HUDEP-2 (cell line): Measurements from ENCODE around the gene ITFG2.

Source experiments
- DNase-seq, 76 experiments: peaks; one replicate each; lab custom pipeline; 2025; ENCODE audit not compliant: unreplicated experiment in 76 of 76; lab: John Stamatoyannopoulos, UW

Gene ITFG2

DNA sequence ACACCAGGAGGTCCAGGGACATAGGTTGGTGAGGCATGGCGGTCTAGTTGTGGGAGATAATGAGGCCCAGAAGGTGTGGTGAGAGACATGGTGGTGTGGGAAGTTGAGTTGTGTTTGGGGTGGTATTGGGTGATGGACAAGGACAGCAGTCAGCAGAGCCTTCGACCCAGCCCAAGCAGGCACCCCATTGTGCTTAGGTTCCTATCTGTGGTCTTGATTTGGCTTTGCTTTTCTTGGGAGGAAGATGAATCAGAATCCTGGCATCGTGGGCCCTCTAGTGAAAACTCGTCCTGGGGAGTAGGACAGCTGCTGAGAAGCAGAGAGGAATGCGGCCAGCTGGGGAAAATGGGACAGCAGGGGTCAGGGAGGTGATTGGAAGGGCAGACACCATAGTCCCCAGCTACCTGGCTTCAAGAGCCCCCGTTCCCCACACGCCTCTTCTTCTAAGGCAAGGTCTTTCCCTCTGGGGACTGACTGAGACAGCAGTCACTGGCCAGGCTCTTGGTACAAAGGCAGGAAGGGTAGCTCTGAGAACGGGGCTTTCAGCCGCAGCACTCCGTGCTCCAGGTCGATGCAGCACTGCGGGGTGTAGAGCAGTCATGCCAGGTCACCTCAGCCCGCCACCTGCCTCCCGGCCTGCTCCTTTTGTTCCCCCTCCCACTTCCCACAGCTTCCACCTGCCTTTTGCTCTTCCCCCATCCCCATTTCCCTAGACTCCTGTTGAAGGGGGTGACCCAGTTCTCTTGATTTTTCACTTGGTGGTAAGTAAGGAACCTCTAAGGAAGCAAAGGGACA, 14.4 kb downstream of the ITFG2 start:
- DNase-seq, result no peak

DNA sequence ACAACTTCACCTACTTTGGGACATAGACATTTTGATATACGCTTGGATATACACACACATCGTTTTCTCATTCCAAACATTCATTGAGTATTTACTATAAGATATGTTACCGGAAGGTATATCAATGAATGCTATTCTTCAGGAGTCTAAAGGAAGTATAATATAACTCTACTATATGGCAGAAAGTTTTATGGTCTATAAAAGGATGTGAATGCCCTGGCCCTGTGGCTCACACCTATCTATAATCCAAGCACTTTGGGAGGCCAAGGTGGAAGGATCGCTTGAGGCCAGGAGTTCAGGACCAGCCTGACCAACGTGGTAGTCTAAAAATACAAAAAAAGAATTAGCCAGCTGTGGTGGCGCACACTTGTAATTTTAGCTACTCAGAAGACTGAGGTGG, 16.8 kb downstream of the ITFG2 start:
- no peak for DNase-seq

DNA sequence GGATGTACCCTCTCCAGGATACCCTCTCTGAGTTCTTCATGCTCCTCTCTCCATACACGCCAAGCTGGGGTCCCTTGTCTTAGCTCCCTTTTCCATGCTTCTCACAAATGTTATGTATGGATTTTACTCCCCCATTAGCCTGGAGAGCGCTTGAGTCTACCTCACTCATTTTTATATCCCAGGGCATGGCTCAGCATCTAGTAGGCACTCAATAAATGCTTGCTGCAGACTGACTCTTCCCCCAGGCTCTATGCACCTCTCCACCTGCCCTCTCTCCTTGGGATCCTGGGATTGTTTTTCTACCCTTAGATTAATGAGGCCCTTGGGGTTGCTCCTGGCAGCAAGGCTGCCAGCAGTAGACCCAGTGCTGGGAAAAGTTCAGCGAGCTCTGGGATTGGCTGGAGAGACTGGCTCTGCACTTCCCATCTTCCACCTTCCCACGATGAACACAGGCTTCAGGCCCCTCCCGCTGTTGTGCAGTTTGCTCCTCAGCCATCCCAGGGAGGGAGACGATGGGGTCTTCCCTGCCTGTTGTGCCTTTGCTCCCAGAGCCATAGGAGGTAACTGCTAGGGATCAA, 20.2 kb downstream of the ITFG2 start:
- DNase-seq, result no peak

DNA sequence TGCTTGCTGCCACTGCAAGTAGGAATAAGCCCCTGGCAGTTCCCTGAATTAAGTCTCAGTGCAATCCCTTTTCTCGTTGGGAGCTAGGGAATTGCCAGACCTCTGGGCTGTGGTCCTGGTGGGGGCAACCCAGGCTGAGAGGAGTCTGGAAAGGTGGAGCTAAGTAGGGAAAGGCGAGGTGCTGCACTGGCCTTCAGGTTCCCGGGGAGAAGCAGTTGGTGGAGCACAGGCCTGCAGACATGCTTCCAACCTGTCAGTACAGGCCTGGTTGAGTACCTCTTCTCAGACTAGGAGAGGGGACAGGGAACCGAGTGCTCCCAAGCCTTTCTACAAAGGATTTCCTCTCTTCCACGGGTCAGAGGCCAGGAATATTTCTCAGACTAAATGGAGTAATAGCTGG, 20.9 kb downstream of the ITFG2 start:
- no peak for DNase-seq

DNA sequence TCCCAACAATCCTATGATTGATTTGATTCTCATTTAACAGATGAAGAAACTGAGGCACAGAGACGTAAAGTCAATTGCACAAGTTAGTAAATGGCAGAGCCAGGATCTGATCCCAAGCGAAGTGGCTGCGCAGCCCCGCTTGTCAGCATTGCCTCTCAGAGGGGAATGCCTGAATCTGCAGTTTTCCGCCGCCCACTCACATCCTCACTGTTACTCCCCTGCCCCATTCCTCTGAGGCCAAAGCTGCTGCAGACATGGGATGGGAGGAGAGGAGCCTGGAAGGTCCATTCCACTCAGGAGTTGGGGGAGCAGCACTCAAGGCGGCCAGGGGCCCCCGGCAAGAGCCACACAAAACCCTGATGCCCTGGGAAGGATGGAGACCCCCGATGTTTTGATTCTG, 21.3 kb downstream of the ITFG2 start:
- no peak for DNase-seq

DNA sequence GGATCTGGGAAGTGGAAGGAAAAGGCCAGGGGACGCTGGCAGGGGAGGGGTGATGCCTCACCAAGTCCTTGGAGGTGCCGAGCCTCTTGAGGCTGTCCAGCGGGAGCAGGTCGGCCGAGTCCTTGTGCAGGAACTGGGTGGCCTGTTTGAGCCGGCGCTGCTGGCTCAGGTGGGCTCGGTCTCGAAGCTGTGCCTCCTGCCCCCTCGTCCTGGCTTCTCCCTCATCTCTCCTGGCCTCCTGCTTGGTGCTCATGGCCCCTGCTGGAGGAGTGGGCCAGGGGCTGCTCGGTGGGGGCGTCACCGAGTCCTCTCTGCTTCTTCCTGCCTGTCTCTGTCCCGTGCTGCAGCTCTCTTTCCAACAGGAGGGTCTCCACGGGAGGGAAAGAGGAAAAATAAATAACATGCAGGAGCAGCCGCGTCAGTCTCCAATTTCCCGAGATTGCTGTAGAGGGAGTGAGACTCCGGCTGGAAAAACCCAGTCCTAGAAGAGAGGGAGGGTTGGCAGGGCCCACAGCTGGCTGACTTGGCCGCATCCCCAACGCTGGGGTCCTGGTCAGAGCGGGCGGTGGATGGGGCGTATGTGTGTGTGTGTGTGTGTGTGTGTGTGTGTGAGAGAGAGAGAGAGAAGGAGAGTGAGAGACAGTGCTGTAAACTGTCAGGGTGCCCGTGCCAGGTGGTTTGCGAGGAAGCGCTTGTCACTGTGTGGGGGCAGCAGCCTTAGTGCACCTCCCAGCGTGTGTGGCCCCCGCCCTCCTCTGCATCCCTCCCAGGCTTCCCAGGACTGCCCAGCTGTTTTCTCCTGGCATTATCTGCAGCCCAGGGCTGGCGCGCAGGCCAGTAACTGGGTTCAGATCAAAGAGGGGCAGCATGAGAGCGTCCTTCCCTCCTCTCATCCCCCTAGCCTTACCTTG, 22.4 kb downstream of the ITFG2 start, which contains the start of gene NRIP2:
Gene NRIP2 (minus strand): TSS at position 455 of the 911 bp plus-strand sequence. CDS start 52 bp downstream, at position 403.
- no peak for DNase-seq

DNA sequence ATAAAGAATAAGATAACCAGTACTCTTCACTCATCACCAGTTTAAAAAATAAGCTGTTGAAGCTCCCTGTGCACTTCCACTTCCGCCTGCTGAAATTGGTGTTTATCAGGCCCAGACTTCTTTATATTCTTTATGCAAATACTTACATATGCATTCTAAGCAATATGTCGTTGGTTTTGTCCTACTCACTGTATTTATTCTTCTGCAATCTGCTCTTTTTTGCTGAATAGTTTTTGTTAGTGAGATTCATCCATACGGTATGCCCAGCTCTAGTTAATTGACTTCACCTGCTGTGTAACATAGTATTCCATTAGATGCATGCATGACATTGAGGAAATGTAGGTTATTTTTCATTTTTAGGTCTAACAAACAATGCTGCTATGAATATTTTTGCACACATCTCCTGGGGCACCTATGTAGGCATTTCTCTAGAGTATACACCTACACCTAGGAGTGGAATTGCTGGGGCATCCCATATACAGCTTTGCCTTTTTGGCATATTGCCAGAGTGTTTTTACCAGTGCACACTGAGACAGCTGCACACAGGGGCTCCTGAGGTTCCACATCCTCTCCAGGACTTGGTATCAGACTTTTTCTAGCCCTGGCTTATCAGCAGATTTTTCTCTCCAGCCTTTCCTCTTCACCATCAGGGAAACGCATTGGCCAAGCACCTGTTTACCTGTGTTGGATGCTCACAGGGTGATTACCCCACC, 23.4 kb downstream of the ITFG2 start:
- DNase-seq, result no peak

DNA sequence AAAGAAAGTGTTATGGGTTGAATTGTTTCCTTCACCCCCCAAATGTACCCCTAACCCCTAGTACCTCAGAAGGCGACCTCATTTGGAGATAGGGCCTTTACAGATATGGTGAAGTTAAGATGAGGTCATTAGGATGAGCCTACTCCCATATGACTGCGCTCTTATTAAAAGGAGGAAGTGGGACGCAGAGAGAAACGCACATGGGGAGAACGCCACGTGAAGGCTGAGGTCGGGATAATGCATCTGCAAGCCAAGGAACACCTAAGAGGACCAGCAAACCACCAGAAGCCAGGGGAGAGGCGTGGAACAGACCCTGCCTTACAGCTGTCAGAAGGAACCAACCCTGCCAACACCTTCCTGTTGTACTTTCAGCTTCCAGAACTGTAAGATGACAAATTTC, 24.1 kb downstream of the ITFG2 start:
- DNase-seq, result no peak

DNA sequence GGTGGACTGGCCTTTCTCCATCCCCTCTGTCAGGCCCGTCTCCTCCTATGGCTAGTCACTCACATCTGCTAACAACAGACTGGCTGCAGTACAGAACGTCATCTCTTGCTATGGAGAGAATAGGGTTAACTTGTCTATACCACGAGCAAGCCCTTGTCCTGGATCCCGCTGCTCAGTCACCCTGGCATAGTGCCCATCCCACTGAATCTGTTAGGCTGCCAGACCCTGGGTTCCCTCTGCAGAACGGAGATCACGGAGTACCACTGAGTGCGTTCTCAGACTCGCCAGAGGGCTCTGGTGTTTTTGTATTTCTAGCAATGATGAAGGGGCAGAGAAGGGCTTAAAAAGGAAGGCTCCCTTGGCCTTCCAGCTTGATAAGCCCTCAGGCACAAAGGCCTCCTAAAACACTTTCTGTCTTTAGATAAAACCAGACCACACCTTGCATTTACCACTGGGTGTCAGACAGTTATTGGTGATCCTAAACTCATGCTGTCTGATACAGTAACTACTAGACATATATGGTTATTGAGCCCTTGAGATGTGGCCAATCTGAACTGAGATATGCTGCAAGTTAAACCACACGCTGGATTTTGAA, 28.7 kb downstream of the ITFG2 start:
- peak in 71 of 76 experiments; percentile 8 to 85 (median 50) for DNase-seq

DNA sequence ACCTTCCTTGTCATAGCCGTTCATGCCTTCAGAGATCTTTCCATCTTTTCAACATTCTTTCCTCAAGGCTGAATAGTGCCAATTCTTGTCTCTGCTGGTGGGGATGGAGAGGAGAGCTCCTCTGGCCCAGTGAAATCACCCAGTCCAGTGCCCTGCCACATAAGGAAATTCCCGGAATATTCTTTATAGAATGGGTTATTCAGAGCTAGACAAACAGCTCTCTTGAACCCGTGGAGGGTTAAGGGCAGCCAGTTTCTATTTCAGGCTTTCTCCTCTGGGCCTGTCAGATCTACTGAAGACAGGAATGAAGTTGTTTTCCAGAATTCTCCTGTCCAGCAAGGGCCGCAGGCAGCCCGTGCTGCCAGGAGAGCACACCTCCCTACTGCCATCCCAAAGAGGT, 30.5 kb downstream of the ITFG2 start:
- no peak for DNase-seq

DNA sequence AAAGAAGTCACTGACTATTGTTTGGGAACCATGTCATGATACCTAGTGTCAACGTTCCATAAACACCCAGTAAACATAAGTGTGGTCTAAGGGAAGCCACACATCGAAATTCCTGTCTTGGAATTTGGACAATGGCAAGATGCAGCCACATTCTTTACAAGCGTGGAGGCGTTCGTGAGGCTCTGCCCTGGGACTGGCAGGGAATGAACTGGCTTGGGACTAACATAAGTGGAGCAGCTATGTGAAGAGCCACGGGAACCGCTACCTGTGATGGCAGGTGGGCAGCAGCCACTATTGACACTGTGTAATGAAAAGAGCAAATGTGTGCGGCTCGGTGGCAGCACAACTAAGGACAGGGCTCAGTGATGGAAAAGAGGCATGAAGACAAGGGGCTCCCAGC, 32.3 kb downstream of the ITFG2 start:
- no peak for DNase-seq

DNA sequence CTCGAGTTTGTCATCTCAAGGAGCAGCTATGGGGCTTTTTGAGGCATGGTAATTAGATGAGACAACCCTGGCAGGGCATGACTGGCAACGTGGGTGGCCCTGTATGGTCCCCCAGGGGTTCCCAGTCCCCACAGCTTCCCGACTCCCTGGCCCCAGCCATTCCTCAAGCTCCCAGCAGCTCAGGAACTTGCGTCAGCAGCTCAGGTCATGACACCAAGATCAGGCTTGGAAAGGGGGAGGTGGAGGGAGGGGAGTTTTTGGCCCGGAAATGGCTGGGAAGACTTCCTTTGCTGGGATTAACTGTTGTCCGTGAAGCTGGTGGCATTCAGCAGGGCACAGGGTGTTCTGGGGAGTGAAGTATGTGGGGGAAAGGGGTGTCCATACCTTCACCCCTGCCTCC, 32.8 kb downstream of the ITFG2 start:
- no peak for DNase-seq

DNA sequence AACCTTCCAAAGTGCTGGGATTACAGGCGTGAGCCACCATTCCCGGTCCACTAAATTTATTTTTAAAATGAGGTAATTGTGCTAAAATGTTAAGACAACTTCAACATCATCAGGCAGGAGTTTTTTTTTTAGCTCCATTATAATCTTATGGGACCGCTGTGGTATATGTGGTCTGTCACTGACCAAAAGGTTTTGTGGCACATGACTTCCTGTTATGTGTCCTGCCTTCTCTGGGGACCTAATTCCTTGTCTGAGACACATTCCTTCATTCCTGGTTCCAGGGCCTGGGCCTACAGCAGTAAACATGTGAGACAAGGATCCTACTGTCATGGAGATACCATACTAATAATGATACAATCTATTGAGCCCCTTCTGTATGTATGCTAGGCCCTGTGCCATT, 39.5 kb downstream of the ITFG2 start:
- no peak for DNase-seq

DNA sequence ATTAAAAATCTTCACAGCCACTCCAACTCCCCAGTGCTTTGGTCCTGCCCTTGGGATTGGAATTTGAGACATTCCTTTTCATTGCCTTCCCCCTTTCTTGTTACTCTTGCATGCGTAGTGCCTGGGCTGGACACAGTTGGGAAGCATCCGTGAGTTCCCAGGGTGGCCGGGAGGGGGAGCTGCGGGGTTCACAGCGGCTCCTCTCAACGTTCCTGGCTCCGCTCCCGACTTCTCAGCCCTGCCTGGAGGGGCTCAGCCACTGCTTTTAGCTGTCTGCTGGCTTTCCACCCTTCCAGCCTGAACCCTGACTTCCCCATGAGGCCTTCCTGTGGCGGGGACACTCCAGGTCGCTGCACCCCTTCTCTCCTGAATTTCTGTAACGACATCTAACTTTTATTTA, 41.2 kb downstream of the ITFG2 start:
- DNase-seq, result peak in 65 of 76 experiments; percentile 8 to 72 (median 51)

DNA sequence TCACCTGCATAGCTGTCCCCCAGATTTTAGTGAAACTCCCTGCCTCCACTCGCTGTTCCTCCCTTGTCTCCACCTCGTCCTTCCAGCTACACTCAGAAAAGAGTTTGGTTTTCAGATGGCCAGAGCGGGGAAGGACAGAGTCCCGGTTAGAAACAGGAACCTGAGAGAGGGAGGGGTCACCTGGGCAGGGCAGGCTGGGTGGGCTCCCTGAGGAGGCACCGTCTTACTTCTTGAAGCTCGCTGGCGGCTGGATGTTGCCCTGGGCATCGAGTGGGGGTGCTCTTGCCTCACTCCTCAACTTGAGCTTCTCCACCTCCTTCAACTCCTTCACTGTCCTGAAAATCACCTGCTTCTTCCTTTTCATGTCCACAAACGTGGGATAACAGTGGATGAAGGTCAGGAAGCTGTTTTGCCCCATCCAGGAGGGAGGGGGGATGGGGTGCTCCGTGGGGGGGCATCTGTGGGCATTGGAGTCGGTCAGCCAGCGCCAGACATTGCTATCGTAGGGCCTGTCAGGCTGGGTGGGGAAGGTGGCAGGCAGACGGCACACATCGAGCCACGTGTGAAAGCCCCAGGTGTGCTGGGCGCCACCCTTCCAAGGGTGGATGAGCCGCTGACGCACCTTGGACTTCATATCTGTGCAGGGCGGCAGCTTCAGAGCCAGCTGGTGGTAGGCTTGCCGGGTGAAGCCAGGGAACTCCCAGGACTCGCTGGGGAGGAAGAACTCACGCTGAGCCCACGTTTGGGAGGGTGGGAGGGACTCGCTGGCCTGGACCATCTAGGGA, 42.4 kb downstream of the ITFG2 start:
- DNase-seq, result no peak

DNA sequence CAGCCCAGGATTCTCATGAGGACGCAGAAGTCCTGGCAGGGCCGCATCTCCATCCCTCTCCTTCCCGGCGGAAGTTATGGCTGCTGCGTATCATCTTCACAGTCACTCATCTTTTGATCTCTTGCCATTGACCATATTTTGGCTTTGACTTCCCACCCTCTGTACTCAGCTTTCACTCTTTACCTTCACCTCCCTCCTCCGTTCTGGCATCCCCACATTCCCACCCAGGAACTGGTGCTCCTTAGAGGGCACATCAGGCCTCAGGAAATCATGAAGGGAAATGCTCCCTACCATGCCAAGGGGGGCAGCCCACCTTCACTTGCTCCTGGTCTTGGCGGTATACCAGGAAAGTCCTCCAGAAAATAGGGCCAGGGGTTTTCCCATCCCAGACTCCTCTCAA, 43.1 kb downstream of the ITFG2 start:
- DNase-seq, result no peak

DNA sequence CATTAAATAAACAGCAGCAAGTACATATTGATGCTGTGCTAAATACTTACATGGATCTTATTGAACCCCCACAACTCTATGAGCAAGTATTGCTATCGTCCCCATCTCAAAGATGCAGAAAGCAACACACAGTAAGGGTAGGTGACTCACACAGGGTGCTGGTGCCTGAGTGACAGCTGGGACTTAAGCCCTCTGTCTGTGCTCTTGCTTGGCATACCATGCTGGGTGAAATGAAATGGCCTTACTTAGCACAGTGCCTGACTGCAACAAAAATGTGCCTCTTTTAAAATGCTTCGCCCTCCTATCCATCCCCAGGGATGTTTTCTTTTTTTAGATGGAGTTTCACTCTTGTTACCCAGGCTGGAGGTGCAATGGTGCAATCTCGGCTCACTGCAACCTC, 43.6 kb downstream of the ITFG2 start:
- DNase-seq, result no peak

DNA sequence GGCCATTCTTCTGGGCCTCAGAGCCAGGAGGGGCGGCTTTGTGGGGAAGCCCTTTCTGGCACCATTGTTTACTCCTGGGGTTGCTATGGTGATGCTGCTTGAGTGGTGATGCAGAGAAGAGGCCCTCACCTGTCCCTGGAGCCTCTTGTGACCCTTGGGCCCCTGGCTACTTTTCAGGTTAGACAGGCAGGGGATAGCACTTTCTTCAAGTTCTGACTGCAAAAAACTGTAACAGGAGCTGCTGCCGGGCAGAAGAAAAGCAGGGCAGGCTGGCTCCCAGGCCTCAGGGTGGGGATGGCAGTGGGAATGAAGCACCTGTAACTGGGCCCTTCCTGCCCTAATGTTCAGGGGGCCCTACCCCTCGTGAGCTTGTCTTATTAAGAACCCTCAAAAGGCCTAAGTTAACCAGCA, 44.6 kb downstream of the ITFG2 start, which contains the start of gene TEX52:
Gene TEX52 (minus strand): TSS at position 19 of the 411 bp plus-strand sequence. CDS start 13 bp downstream, at position 6.
- no peak for DNase-seq

DNA sequence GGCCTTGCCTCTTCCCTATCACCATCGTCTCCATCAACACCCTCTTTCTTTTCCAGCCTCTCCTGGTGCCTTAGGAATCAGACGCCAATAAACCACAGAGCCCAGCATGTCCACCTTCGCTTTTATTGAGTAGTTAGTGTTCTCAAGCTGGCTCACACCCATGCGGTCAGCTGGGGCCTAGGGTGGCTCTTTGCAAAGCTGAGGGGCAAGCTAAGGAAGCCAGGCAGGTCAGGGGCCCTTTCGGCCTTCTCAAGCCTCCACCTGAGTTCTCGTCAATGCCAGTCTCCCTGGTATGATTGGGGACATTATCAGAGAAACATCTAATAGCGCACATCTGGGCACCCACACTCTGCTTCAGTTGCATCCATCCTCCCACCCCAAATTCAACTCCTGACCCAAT, 45.1 kb downstream of the ITFG2 start:
- no peak for DNase-seq
